Measurements from ENCODE around the gene LGALS12.
"Not testable (repeated sequence)": the region's sequence is repeated elsewhere in the genome, so short reads cannot be mapped to it uniquely, and the experiment has no call there.

LGALS12 gene

GRCh38 chr11:63535734-63536133 lies 29.9 kb downstream of the LGALS12 start:
- no peak for DNase-seq

- peak; percentile 76 for DNase-seq
These were observed 30.9 kb downstream of the LGALS12 start, which contains the start of gene PLAAT4 for GRCh38 chr11:63536669-63537292. PLAAT4 (plus strand) TSS chr11:63536808; CDS start chr11:63536869, 61 bp downstream.

GRCh38 chr11:63537293-63538101 lies 31.6 kb downstream of the LGALS12 start:
- DNase-seq, result no peak

GRCh38 chr11:63542506-63542905 lies 36.6 kb downstream of the LGALS12 start:
- not testable (repeated sequence) for DNase-seq

GRCh38 chr11:63543711-63544110 lies 37.8 kb downstream of the LGALS12 start:
- no peak for DNase-seq

- no peak for DNase-seq
These were observed 41.2 kb downstream of the LGALS12 start for GRCh38 chr11:63547061-63547460.

GRCh38 chr11:63548178-63548577 lies 42.3 kb downstream of the LGALS12 start:
- DNase-seq, result no peak

GRCh38 chr11:63549411-63549810 lies 43.5 kb downstream of the LGALS12 start:
- no peak for DNase-seq

- DNase-seq, result peak; percentile 54
These were observed 44.3 kb downstream of the LGALS12 start for GRCh38 chr11:63550156-63550700.

GRCh38 chr11:63551091-63551888 lies 45.4 kb downstream of the LGALS12 start:
- DNase-seq, result peak; percentile 80

- DNase-seq, result no peak
These were observed 46.0 kb downstream of the LGALS12 start for GRCh38 chr11:63551889-63552266.

GRCh38 chr11:63552921-63553320 lies 47.0 kb downstream of the LGALS12 start:
- peak; percentile 58 for DNase-seq

GRCh38 chr11:63553759-63554158 lies 47.9 kb downstream of the LGALS12 start:
- DNase-seq, result peak; percentile 82

GRCh38 chr11:63554877-63555223 lies 49.0 kb downstream of the LGALS12 start:
- DNase-seq, result no peak

GRCh38 chr11:63556404-63557013 lies 50.6 kb downstream of the LGALS12 start:
- DNase-seq, result no peak

GRCh38 chr11:63557570-63557969 lies 51.7 kb downstream of the LGALS12 start:
- DNase-seq, result no peak

GRCh38 chr11:63558459-63559157 lies 52.7 kb downstream of the LGALS12 start:
- no peak for DNase-seq

GRCh38 chr11:63560506-63561180 lies 54.8 kb downstream of the LGALS12 start:
- DNase-seq, result no peak

- DNase-seq, result no peak
These were observed 57.5 kb downstream of the LGALS12 start, which contains the start of gene PLAAT2 for GRCh38 chr11:63563201-63564055. PLAAT2 (minus strand) TSS chr11:63563379; CDS start chr11:63563324, 55 bp downstream.

- DNase-seq, result no peak
These were observed 58.3 kb downstream of the LGALS12 start for GRCh38 chr11:63564056-63564774.

Data from activated CD8-positive, alpha-beta memory T cell treated with anti-CD3 and anti-CD28 coated beads for 24 hours (primary cell).